ENCODE measurements around the gene ORAI3. TPM values are rescaled to one million over a fixed set of nuclear protein-coding genes. Genes with fewer than 3 reads are reported as not detected.

Gene ORAI3
- total RNA-seq, 1 experiment from 2014 or later: 26.9 TPM

- in situ Hi-C loops (cut with HindIII; ENCODE audit: low pct_unique_long_range_greater_than_20kb, low sequenced_read_pairs): no loop called here
- H3K36me3 ChIP-seq (ENCODE audit: control insufficient read depth, insufficient read depth, low read length): no peaks in the 10 kb centered on the region
- TF ChIP-seq REST (IDR thresholded peaks at IDR 0.05; ENCODE audit: insufficient read depth in 1 of 2, low read depth in 2 of 2, low read length in 1 of 2): no peak
- no peak for TF ChIP-seq TCF7L2 (IDR thresholded peaks at IDR 0.05; ENCODE audit: low read depth, low read length)
- no peak for TF ChIP-seq SIN3A (IDR thresholded peaks at IDR 0.05; ENCODE audit: borderline replicate concordance, insufficient read depth, low read depth, low read length)
- no peak for TF ChIP-seq POLR2AphosphoS5 (IDR thresholded peaks at IDR 0.05; ENCODE audit: low read depth, low read length)
- TF ChIP-seq CTCF (IDR thresholded peaks at IDR 0.05): no peak
- no peak overlapping the region for H3K27ac ChIP-seq (ENCODE audit: low read length)
- CTCF ChIA-PET: interaction anchor here (0.6 kb wide), 1 partner anchor 450 kb away, joined by 7 read pairs; no protein-coding TSS in a partner anchor
- no peak overlapping the region for H3K4me3 ChIP-seq (ENCODE audit: low read depth in 2 of 2, low read length in 2 of 2)
- no peaks in the 10 kb centered on the region for H3K27me3 ChIP-seq (ENCODE audit: control insufficient read depth, insufficient read depth, low read length)
- BruUV-seq (replicated peaks): no TSS peak
- peaks cover 27% of the 10 kb centered on the region for H3K4me1 ChIP-seq (ENCODE audit: control insufficient read depth, insufficient read depth, low read length)
- ATAC-seq: no peak
- no peak for DNase-seq (ENCODE audit: low read depth, low spot score)
- intact Hi-C loops (cut with micrococcal nuclease; ENCODE audit: unreplicated experiment): no loop called here
- POLR2A ChIA-PET: interaction anchor here (0.6 kb wide), 1 partner anchor 32 kb away, joined by 3 read pairs; no protein-coding TSS in a partner anchor
- no peaks in the 10 kb centered on the region for H3K9me3 ChIP-seq (ENCODE audit: control insufficient read depth, insufficient read depth, low read depth, low read length)
These were observed 53.4 kb downstream of the ORAI3 start for GRCh38 chr16:31002250-31002700.

GRCh38 chr16:31002862-31003341 is 54.0 kb downstream of the ORAI3 start:
- intact Hi-C loops (cut with micrococcal nuclease; ENCODE audit: unreplicated experiment): no loop called here
- no peak for DNase-seq (ENCODE audit: low read depth, low spot score)
- POLR2A ChIA-PET: interaction anchor here (0.6 kb wide), 1 partner anchor 33 kb away, joined by 3 read pairs; no protein-coding TSS in a partner anchor
- Histone ChIP-seq H3K4me1 (ENCODE audit: control insufficient read depth, insufficient read depth, low read length) (peaks cover 23% of the 10 kb centered on the region), H3K36me3 (ENCODE audit: control insufficient read depth, insufficient read depth, low read length) (no peaks in the 10 kb centered on the region), H3K4me3 (ENCODE audit: low read depth in 2 of 2, low read length in 2 of 2) (no peak overlapping the region), H3K27me3 (ENCODE audit: control insufficient read depth, insufficient read depth, low read length) (no peaks in the 10 kb centered on the region), H3K27ac (ENCODE audit: low read length) (no peak overlapping the region), H3K9me3 (ENCODE audit: control insufficient read depth, insufficient read depth, low read depth, low read length) (no peaks in the 10 kb centered on the region)
- BruUV-seq (replicated peaks): no TSS peak
- no peak for ATAC-seq
- TF ChIP-seq REST (IDR thresholded peaks at IDR 0.05; ENCODE audit: insufficient read depth in 1 of 2, low read depth in 2 of 2, low read length in 1 of 2) (no peak), SIN3A (IDR thresholded peaks at IDR 0.05; ENCODE audit: borderline replicate concordance, insufficient read depth, low read depth, low read length) (no peak), POLR2AphosphoS5 (IDR thresholded peaks at IDR 0.05; ENCODE audit: low read depth, low read length) (no peak), CTCF (IDR thresholded peaks at IDR 0.05) (no peak), TCF7L2 (IDR thresholded peaks at IDR 0.05; ENCODE audit: low read depth, low read length) (no peak)
- CTCF ChIA-PET: interaction anchor here (0.6 kb wide), 1 partner anchor 450 kb away, joined by 7 read pairs; no protein-coding TSS in a partner anchor
- in situ Hi-C loops (cut with HindIII; ENCODE audit: low pct_unique_long_range_greater_than_20kb, low sequenced_read_pairs): no loop called here

All from Panc1 (cell line).